Peyer's patch (tissue), 4 donors: Measurements from ENCODE around the gene SSC4D. TPM values are rescaled to one million over a fixed set of nuclear protein-coding genes. Genes with fewer than 3 reads are reported as not detected.

Source experiments
- DNase-seq, 3 donors: peaks; one replicate each; pipeline ENCODE4 v3.0.0-alpha.2; 2017 to 2019
- H3K27ac ChIP-seq, 4 donors: fragments of 200-600 bp; sonication (generic); one replicate each; pipeline ENCODE4 v1.5.1; 2016 to 2019
- H3K27me3 ChIP-seq, 2 donors: fragments of 200-600 bp; sonication (generic); one replicate each; pipeline ENCODE4 v1.5.1; 2019
- H3K36me3 ChIP-seq, 3 donors: fragments of 200-600 bp; sonication (generic); one replicate each; pipeline ENCODE4 v1.5.1; 2016 to 2019
- H3K4me1 ChIP-seq, 4 donors: fragments of 200-600 bp; sonication (generic); one replicate each; pipeline ENCODE4 v1.5.1; 2016 to 2019
- H3K4me3 ChIP-seq, 4 donors: fragments of 200-600 bp; sonication (generic); 1 replicate in 3 of 4; 2 replicates in 1 of 4; pipeline ENCODE4 v1.5.1; 2016 to 2019; ENCODE audit warnings: mild to moderate bottlenecking in 1 of 4
- H3K9me3 ChIP-seq, 4 donors: fragments of 200-600 bp; sonication (generic); one replicate each; pipeline ENCODE4 v1.5.1; 2016 to 2019; ENCODE audit warnings: mild to moderate bottlenecking in 1 of 4
- CTCF ChIP-seq, 6 experiments: fragments of 450-650 bp in 4 of 6; fragments of 200-600 bp in 2 of 6; sonication (generic) in 1 of 6; IDR thresholded peaks; one replicate each; pipeline ENCODE4 v1.5.1; 2017 to 2019; ENCODE audit warnings: antibody characterized with exemption in 6 of 6, mild to moderate bottlenecking in 3 of 6, moderate library complexity in 1 of 6
- POLR2A ChIP-seq, 2 donors: fragments of 450-650 bp; IDR thresholded peaks; one replicate each; pipeline ENCODE4 v1.5.1; 2017; ENCODE audit warnings: antibody characterized with exemption in 2 of 2, mild to moderate bottlenecking in 2 of 2, moderate library complexity in 2 of 2
- total RNA-seq, 4 donors: library from RNA; depleted of rRNA; stranded (reverse); fragments of >200 nt; gene quantifications; one replicate each; pipeline ENCODE4 v1.1.0, GENCODE V29; 2016

SSC4D gene
- total RNA-seq, 4 donors from 2014 or later = 2.8 TPM; not detected in 3

GRCh38 chr7:76375251-76375650, 34.2 kb downstream of the SSC4D start:
- H3K4me3 ChIP-seq = no peak overlapping the region
- peaks cover 0 to 5% (median 1%) of the 10 kb centered on the region in 4 donors for H3K4me1 ChIP-seq
- no peaks in the 10 kb centered on the region for H3K36me3 ChIP-seq
- H3K27me3 ChIP-seq = no peaks in the 10 kb centered on the region
- no peaks in the 10 kb centered on the region for H3K9me3 ChIP-seq
- no peak for TF ChIP-seq POLR2A (IDR thresholded peaks at IDR 0.05)
- no peak for TF ChIP-seq CTCF (IDR thresholded peaks at IDR 0.05)
- DNase-seq = peak in 1 of 3 donors; percentile 22
- no peak overlapping the region for H3K27ac ChIP-seq

GRCh38 chr7:76372984-76373833, 36.3 kb downstream of the SSC4D start:
- H3K9me3 ChIP-seq = no peaks in the 10 kb centered on the region
- H3K27me3 ChIP-seq = no peaks in the 10 kb centered on the region
- H3K4me1 ChIP-seq = no peaks in the 10 kb centered on the region
- no peaks in the 10 kb centered on the region for H3K36me3 ChIP-seq
- no peak for DNase-seq
- H3K4me3 ChIP-seq = no peak overlapping the region
- no peak overlapping the region for H3K27ac ChIP-seq
- TF ChIP-seq CTCF (IDR thresholded peaks at IDR 0.05) (no peak), POLR2A (IDR thresholded peaks at IDR 0.05) (no peak)

GRCh38 chr7:76371396-76371795, 38.1 kb downstream of the SSC4D start:
- H3K36me3 ChIP-seq = no peaks in the 10 kb centered on the region
- H3K4me3 ChIP-seq = no peak overlapping the region
- no peaks in the 10 kb centered on the region for H3K9me3 ChIP-seq
- H3K27ac ChIP-seq = no peak overlapping the region
- peak in 1 of 3 donors; percentile 12 for DNase-seq
- H3K27me3 ChIP-seq = no peaks in the 10 kb centered on the region
- TF ChIP-seq POLR2A (IDR thresholded peaks at IDR 0.05) = no peak
- no peak for TF ChIP-seq CTCF (IDR thresholded peaks at IDR 0.05)
- H3K4me1 ChIP-seq = no peaks in the 10 kb centered on the region

- Histone ChIP-seq H3K4me3 (no peak overlapping the region), H3K27ac (no peak overlapping the region), H3K36me3 (no peaks in the 10 kb centered on the region), H3K27me3 (no peaks in the 10 kb centered on the region), H3K4me1 (peaks cover 0 to 8% (median 0%) of the 10 kb centered on the region in 4 donors), H3K9me3 (no peaks in the 10 kb centered on the region)
- TF ChIP-seq CTCF (IDR thresholded peaks at IDR 0.05) (no peak), POLR2A (IDR thresholded peaks at IDR 0.05) (no peak)
- peak in 1 of 3 donors; percentile 31 for DNase-seq
These were observed 40.5 kb downstream of the SSC4D start for GRCh38 chr7:76369018-76369417.

GRCh38 chr7:76368190-76368589, 41.3 kb downstream of the SSC4D start:
- Histone ChIP-seq H3K27me3 (no peaks in the 10 kb centered on the region), H3K4me3 (no peak overlapping the region), H3K9me3 (no peaks in the 10 kb centered on the region), H3K27ac (no peak overlapping the region), H3K4me1 (peaks cover 0 to 10% (median 0%) of the 10 kb centered on the region in 4 donors), H3K36me3 (no peaks in the 10 kb centered on the region)
- TF ChIP-seq POLR2A (IDR thresholded peaks at IDR 0.05) = no peak
- TF ChIP-seq CTCF (IDR thresholded peaks at IDR 0.05) = no peak
- peak in 1 of 3 donors; percentile 11 for DNase-seq
